Naive thymus-derived CD8-positive, alpha-beta T cell (primary cell): ENCODE results near the gene PMVK. TPM values are rescaled to one million over a fixed set of nuclear protein-coding genes. Genes with fewer than 3 reads are reported as not detected.
"Not testable (repeated sequence)": the region's sequence is repeated elsewhere in the genome, so short reads cannot be mapped to it uniquely, and the experiment has no call there.

Experiments used
- ATAC-seq, 2 donors: fragments of 150-1000 bp; cut with Tn5 transposase in 1 of 2; sonication (Bioruptor Pico), chemical (Tn5 transposase) in 1 of 2; 1 replicate in 1 of 2; 2 replicates in 1 of 2; pipeline ENCODE4 v1.10.0; 2021; ENCODE audit warnings: mild to moderate bottlenecking in 2 of 2, moderate library complexity in 2 of 2
- POLR2A ChIA-PET: fragments of 350-600 bp; sonication (Branson Sonifier 250); formaldehyde crosslinking; loops from one replicate; lab custom pipeline; 2021; ENCODE audit warnings: antibody characterized with exemption; lab: Charles Lee
- DNase-seq, 10 donors: peaks; one replicate each; pipeline versions ENCODE4 v3.0.0 to v3.0.0-alpha.2; 2020 to 2022
- H3K27ac Mint-ChIP-seq, 10 donors: one replicate each; pipeline ENCODE4 v1.8.0; 2020 to 2022; ENCODE audit warnings: mild to moderate bottlenecking in 10 of 10, mixed read lengths in 10 of 10, moderate library complexity in 4 of 10, inconsistent platforms in 1 of 10
- H3K27me3 Mint-ChIP-seq, 5 donors: one replicate each; pipeline ENCODE4 v1.8.0; 2021 to 2022; ENCODE audit warnings: mixed read lengths in 5 of 5
- H3K36me3 Mint-ChIP-seq, 3 donors: one replicate each; pipeline ENCODE4 v1.8.0; 2020 to 2022; ENCODE audit warnings: mixed read lengths in 3 of 3, mild to moderate bottlenecking in 2 of 3, inconsistent platforms in 1 of 3
- H3K4me1 Mint-ChIP-seq, 4 donors: one replicate each; pipeline ENCODE4 v1.8.0; 2021 to 2022; ENCODE audit warnings: mixed read lengths in 4 of 4
- H3K4me3 Mint-ChIP-seq, 10 donors: one replicate each; pipeline ENCODE4 v1.8.0; 2020 to 2022; ENCODE audit warnings: mild to moderate bottlenecking in 10 of 10, mixed read lengths in 10 of 10, moderate library complexity in 6 of 10, inconsistent platforms in 1 of 10
- H3K9me3 Mint-ChIP-seq, 9 donors: one replicate each; pipeline ENCODE4 v1.8.0; 2020 to 2022; ENCODE audit warnings: mixed read lengths in 9 of 9, mild to moderate bottlenecking in 3 of 9, inconsistent platforms in 1 of 9, moderate library complexity in 1 of 9
- polyA plus RNA-seq, 3 donors: library from polyadenylated mRNA; unstranded; fragments of 300-500 nt; fragmentation: Illumina TruSeq; gene quantifications; one replicate each; pipeline ENCODE4 v1.2.3, GENCODE V29; 2021
- total RNA-seq, 8 experiments: library from RNA in 2 of 8; stranded (reverse) in 2 of 8; gene quantifications; one replicate each; pipeline ENCODE4 v1.2.3 and lab custom pipeline; 2021 to 2026

Gene PMVK
- total and polyA plus RNA-seq, 5 experiments from 2014 or later: 11.7 to 45.7 (median 41.0) TPM

DNA sequence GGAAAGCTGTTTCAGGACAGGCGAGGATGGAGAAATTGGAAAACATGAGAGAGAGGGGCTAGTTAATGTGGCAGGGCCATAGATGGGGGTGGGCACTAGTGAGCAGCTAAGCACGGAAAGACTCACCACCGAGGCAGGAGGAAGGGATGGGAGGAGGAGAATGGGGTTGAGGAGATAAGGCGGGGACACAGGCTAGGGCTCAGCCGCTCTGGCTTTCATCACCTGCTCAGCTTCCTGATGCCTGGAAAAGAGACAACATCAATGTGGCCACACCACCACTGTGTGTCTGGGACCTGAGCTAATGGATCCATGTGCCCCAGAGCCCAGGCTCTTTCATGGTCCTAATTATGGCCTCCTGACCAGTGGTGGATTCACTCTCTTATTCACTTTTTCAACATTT lies 27.6 kb downstream of the PMVK start:
- Mint-ChIP-seq H3K9me3 (no peaks in the 10 kb centered on the region), H3K4me1 (peaks cover 0 to 2% (median 0%) of the 10 kb centered on the region in 4 donors), H3K4me3 (no peak overlapping the region), H3K27me3 (peaks cover 0 to 3% (median 1%) of the 10 kb centered on the region in 5 donors), H3K36me3 (no peaks in the 10 kb centered on the region), H3K27ac (peak overlapping the region in 1 of 10 donors; percentile 44)
- POLR2A ChIA-PET: no interaction called here
- no peak for DNase-seq
- no peak for ATAC-seq

- POLR2A ChIA-PET, H3K9me3 Mint-ChIP-seq, H3K36me3 Mint-ChIP-seq, H3K4me1 Mint-ChIP-seq, ATAC-seq, H3K27me3 Mint-ChIP-seq, H3K4me3 Mint-ChIP-seq, DNase-seq: not testable (repeated sequence)
- peak overlapping the region in 1 of 10 donors; percentile 44 for H3K27ac Mint-ChIP-seq
These were observed 28.4 kb downstream of the PMVK start for GRCh38 chr1:154908129-154908528.

DNA sequence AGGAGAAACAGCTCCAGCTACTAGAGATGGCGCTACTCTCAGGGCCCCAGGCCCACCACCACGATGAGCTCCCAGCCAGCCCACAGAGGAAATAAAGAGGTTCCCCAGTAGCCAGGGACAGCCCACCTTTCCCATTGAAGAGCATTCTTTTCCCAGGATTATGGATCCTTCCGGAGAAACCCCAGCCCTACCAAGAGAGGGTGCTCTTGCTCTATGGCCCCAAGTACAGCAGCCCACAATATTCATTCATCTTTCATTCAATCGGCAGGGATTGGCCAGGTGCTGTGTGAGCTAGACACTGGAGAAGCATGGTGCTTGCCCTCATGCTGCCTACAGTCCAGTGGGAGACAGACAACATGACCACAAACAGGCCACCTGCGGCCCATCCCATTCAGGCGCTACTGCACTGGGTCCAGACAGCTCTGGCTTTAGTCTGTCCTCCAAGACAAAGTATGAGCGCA lies 29.9 kb downstream of the PMVK start:
- Mint-ChIP-seq H3K27me3 (peaks cover 0 to 3% (median 1%) of the 10 kb centered on the region in 5 donors), H3K9me3 (no peaks in the 10 kb centered on the region), H3K4me3 (no peak overlapping the region), H3K36me3 (no peaks in the 10 kb centered on the region), H3K4me1 (peaks cover 0 to 2% (median 0%) of the 10 kb centered on the region in 4 donors), H3K27ac (no peak overlapping the region)
- DNase-seq (peak in 1 of 10 donors; percentile 4), ATAC-seq (no peak)
- POLR2A ChIA-PET: interaction anchor here (0.7 kb wide), 2 partner anchors 78 to 414 kb away, joined by 3 read pairs; no protein-coding TSS in a partner anchor

GRCh38 chr1:154902938-154903566 lies 33.5 kb downstream of the PMVK start:
- peaks cover 0 to 2% (median 0%) of the 10 kb centered on the region in 4 donors for H3K4me1 Mint-ChIP-seq
- no peak for DNase-seq
- POLR2A ChIA-PET: no interaction called here
- peak overlapping the region in 1 of 10 donors; percentile 19 for H3K27ac Mint-ChIP-seq
- no peaks in the 10 kb centered on the region for H3K9me3 Mint-ChIP-seq
- H3K4me3 Mint-ChIP-seq: no peak overlapping the region
- no peaks in the 10 kb centered on the region for H3K36me3 Mint-ChIP-seq
- no peak for ATAC-seq
- H3K27me3 Mint-ChIP-seq: peaks cover 0 to 2% (median 0%) of the 10 kb centered on the region in 5 donors

DNA sequence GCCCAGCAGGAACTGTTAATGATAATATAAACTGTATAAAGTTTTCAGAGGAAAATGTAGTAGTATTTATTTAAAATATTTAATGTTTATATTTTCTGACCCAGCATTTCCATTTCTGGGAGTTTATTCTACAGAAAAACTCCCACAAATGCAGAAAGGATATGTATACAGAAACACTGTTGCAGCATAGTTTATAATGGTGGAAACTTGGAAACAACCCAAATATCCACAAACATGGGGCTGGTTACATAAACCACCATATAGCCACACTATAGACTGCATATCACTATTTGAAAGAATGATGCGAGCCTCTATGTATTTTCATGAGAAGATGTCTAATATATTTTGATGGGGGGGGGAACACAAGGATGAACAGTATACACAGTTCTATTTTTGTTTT lies 34.9 kb downstream of the PMVK start:
- H3K27ac Mint-ChIP-seq: no peak overlapping the region
- H3K4me1 Mint-ChIP-seq: no peaks in the 10 kb centered on the region
- H3K36me3 Mint-ChIP-seq: no peaks in the 10 kb centered on the region
- POLR2A ChIA-PET: no interaction called here
- ATAC-seq (no peak), DNase-seq (no peak)
- peaks cover 0 to 4% (median 0%) of the 10 kb centered on the region in 5 donors for H3K27me3 Mint-ChIP-seq
- H3K4me3 Mint-ChIP-seq: no peak overlapping the region
- H3K9me3 Mint-ChIP-seq: no peaks in the 10 kb centered on the region

DNA sequence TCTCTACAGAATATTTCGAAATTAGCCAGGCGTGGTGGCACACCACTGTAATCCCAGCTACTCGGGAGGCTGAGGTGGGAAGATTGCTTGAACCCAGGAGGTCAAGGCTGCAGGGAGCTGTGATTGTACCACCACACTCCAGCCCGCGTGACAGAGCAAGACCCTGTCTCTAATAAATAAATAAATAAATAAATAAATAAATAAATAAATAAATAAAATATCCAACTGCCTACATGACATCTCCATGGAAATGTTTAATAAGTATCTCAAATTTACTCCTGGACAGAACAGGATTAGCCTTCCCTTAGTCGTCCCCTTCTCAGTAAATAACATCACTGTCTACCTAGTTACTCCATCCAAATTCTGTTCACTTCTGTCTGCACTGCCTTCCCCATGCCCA lies 37.5 kb downstream of the PMVK start:
- H3K4me3 Mint-ChIP-seq: no peak overlapping the region

DNA sequence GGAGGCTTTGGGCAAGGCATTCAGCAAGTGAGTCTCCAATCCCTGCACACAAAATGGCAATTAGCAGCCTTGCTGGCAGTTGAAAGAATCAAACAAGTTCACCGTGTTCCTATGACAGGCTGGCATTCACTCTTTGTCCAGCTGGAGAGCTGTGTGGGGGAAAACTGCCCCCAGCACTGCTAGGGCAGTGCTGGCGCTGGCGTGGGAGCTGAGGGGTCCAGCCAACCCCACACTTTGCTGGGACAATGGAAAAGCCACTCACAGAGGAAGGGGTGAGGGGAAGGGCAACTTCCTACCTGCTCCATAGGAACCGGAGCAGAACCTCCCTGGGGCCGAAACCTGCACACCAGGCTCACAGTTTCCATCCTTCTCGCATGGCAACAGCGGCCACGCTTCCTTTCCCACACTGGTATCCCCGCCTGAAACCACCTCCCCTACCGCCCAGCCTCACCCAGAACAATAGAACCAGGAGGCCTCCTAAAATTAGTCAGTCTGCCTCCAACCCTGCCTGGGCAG lies 39.7 kb downstream of the PMVK start:
- ATAC-seq (no peak), DNase-seq (no peak)
- Mint-ChIP-seq H3K4me1 (peaks cover 0 to 4% (median under 1%) of the 10 kb centered on the region in 4 donors), H3K27me3 (peaks cover 0 to 4% (median 0%) of the 10 kb centered on the region in 5 donors), H3K36me3 (no peaks in the 10 kb centered on the region), H3K27ac (peak overlapping the region in 1 of 10 donors; percentile 59), H3K4me3 (no peak overlapping the region), H3K9me3 (no peaks in the 10 kb centered on the region)
- POLR2A ChIA-PET: no interaction called here

More for the DNA sequence above, 37.5 kb downstream of the PMVK start:
- Mint-ChIP-seq H3K27ac (peak overlapping the region in 1 of 10 donors; percentile 4), H3K9me3 (no peaks in the 10 kb centered on the region), H3K4me1 (no peaks in the 10 kb centered on the region), H3K27me3 (peaks cover 0 to 4% (median 0%) of the 10 kb centered on the region in 5 donors), H3K36me3 (no peaks in the 10 kb centered on the region)
- POLR2A ChIA-PET: no interaction called here
- DNase-seq: no peak
- no peak for ATAC-seq

DNA sequence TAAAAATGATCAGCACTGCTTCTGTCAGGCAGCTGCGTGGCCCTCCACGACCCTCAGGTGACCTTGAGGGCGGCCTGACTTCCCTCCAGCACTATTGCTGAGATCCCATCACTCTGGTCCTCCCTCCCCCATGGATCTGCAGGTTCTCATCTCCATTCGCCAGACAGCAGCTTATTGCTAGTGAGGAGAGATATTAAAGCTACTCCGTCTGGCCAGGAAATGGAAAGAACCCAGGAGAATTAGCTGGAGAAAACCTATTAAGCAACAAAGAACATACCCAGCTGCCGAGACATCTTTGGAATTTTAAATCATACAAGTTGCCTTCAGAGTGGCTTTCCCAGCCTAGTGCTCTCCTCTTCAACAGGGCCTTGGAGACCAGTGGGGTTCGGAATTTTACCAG lies 40.7 kb downstream of the PMVK start:
- POLR2A ChIA-PET: no interaction called here
- Mint-ChIP-seq H3K4me3 (no peak overlapping the region), H3K27me3 (peaks cover 0 to 4% (median 0%) of the 10 kb centered on the region in 5 donors), H3K36me3 (no peaks in the 10 kb centered on the region), H3K27ac (no peak overlapping the region), H3K9me3 (no peaks in the 10 kb centered on the region), H3K4me1 (peaks cover 0 to 4% (median under 1%) of the 10 kb centered on the region in 4 donors)
- DNase-seq: no peak
- no peak for ATAC-seq

- POLR2A ChIA-PET: interaction anchor here (0.6 kb wide), 1 partner anchor 126 kb away, joined by 3 read pairs; no protein-coding TSS in a partner anchor
- DNase-seq: no peak
- no peaks in the 10 kb centered on the region for H3K9me3 Mint-ChIP-seq
- peaks cover 0 to 3% (median 0%) of the 10 kb centered on the region in 5 donors for H3K27me3 Mint-ChIP-seq
- peaks cover 0 to 2% (median 0%) of the 10 kb centered on the region in 3 donors for H3K36me3 Mint-ChIP-seq
- no peak for ATAC-seq
- H3K4me3 Mint-ChIP-seq: no peak overlapping the region
- no peak overlapping the region for H3K27ac Mint-ChIP-seq
- peaks cover 0 to 4% (median under 1%) of the 10 kb centered on the region in 4 donors for H3K4me1 Mint-ChIP-seq
These were observed 45.1 kb downstream of the PMVK start for GRCh38 chr1:154891452-154891851.

DNA sequence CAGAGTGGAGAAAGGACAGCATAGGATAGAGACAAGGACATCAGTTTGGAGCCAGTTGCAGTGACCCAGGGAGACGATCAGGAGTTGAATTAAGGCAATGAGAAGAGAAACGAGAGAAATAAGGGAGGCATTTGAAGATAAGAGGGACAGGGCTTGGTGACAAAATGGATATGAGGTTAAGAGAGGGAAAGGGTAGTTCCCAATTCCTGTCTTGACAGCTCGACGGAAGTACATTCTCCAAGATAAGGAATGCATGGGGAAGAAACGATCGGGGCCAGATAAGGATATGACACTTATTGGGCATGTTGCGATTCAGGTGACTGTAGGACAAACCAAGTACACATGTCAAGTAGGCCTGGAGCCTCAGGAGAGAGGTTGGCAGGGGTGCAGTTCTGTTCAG lies 47.8 kb downstream of the PMVK start:
- DNase-seq (no peak), ATAC-seq (no peak)
- peaks cover 0 to 3% (median 1%) of the 10 kb centered on the region in 5 donors for H3K27me3 Mint-ChIP-seq
- H3K4me1 Mint-ChIP-seq: peaks cover 0 to 4% (median under 1%) of the 10 kb centered on the region in 4 donors
- H3K9me3 Mint-ChIP-seq: no peaks in the 10 kb centered on the region
- no peak overlapping the region for H3K4me3 Mint-ChIP-seq
- H3K36me3 Mint-ChIP-seq: peaks cover 0 to 2% (median 0%) of the 10 kb centered on the region in 3 donors
- POLR2A ChIA-PET: no interaction called here
- H3K27ac Mint-ChIP-seq: peak overlapping the region in 1 of 10 donors; percentile 37

- POLR2A ChIA-PET: no interaction called here
- H3K27ac Mint-ChIP-seq: peak overlapping the region in 1 of 10 donors; percentile 0
- H3K4me3 Mint-ChIP-seq: no peak overlapping the region
- peaks cover 0 to 7% (median 1%) of the 10 kb centered on the region in 5 donors for H3K27me3 Mint-ChIP-seq
- ATAC-seq (no peak), DNase-seq (no peak)
- peaks cover 0 to 2% (median 0%) of the 10 kb centered on the region in 3 donors for H3K36me3 Mint-ChIP-seq
- H3K9me3 Mint-ChIP-seq: no peaks in the 10 kb centered on the region
- no peaks in the 10 kb centered on the region for H3K4me1 Mint-ChIP-seq
These were observed 50.1 kb downstream of the PMVK start for GRCh38 chr1:154886281-154887015.

DNA sequence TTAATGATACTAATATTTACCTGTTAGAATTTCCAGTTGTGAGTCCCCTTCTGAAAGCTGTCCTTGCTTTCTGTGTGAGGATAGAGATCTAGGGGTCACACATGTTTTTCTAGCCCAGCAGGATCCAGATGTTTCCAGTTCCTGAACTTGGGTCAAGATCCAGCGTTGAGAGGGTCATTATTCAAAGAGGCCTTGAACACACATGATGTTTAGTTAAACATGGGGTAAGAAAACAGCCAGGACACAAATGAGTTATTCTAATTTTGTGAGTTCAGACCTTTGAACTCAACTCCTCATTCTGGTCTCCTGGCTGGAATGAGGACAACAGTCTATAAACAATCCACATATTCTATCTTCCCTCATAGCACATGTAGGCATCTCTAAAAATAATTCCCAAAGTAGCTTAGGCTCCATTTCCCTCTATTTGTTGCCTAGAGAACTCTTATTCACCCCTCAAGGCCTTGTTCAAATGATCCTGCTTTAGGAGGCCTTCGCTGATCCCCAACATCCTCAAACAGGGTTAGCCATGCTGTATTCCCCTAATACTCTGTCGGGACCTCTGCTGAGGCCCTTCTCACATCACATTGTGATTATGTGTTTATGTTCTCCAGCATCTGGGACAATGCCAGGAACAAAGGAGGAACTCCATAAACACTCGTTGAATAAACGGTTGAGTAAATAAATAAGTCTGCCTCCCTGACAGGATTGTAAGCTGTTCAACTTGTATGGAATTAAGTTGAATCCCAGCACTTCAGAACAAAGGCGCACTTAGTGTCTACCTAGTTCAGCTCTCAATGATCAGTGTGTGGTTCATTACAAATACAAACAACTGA lies 51.4 kb downstream of the PMVK start:
- no peaks in the 10 kb centered on the region for H3K4me1 Mint-ChIP-seq
- H3K27me3 Mint-ChIP-seq: peaks cover 0 to 7% (median 1%) of the 10 kb centered on the region in 5 donors
- no peaks in the 10 kb centered on the region for H3K9me3 Mint-ChIP-seq
- H3K4me3 Mint-ChIP-seq: no peak overlapping the region
- DNase-seq (no peak), ATAC-seq (no peak)
- H3K27ac Mint-ChIP-seq: no peak overlapping the region
- POLR2A ChIA-PET: interaction anchor here (0.7 kb wide), 1 partner anchor 51 kb away, joined by 5 read pairs; no protein-coding TSS in a partner anchor
- H3K36me3 Mint-ChIP-seq: peaks cover 0 to 2% (median 0%) of the 10 kb centered on the region in 3 donors
